HepG2 (cell line): ENCODE data around the gene CTXN3. TPM values are rescaled to one million over a fixed set of nuclear protein-coding genes. Genes with fewer than 3 reads are reported as not detected.

ENCODE experiments used
- ATAC-seq: fragments of 200-7000 bp; cut with Tn5 transposase; 3 replicates; pipeline ENCODE4 v1.9.1; 2020; ENCODE audit warnings: mild to moderate bottlenecking, moderate library complexity
- BruUV-seq: library from RNA; stranded (reverse); fragments of 400-500 nt; replicated peaks from 2 replicates; lab custom pipeline; 2021; lab: Mats Ljungman, UMichigan
- CTCF ChIA-PET: fragments of 300-600 bp; formaldehyde crosslinking; extraction: SDS; loops from one replicate; lab custom pipeline; 2021; ENCODE audit warnings: low total read pairs, inconsistent platforms, low intra/inter-chr PET ratio; lab: Yijun Ruan, JAX
- POLR2A ChIA-PET: fragments of 350-600 bp; sonication (Branson Sonifier 250); formaldehyde crosslinking; loops from one replicate; lab custom pipeline; 2020; ENCODE audit warnings: antibody characterized with exemption, inconsistent platforms; lab: Yijun Ruan, JAX
- DNase-seq: peaks from one replicate; pipeline ENCODE4 v3.0.0-alpha.2; 2015; ENCODE audit warnings: low spot score
- FAIRE-seq: peaks from 3 replicates; lab custom pipeline; 2011; peaks lifted over from hg19 to GRCh38; lab: Jason Lieb, UNC
- H2AFZ ChIP-seq: one replicate; pipeline ENCODE4 v1.6.1; 2011; ENCODE audit warnings: low read length, inconsistent platforms
- H3K27ac ChIP-seq: fragments of 300-600 bp; 3 replicates; pipeline ENCODE4 v1.8.0; 2011; ENCODE audit warnings: mixed run types, mild to moderate bottlenecking, mixed read lengths, low read length, inconsistent platforms; ENCODE audit not compliant: insufficient read depth; ENCODE audit errors: extremely low read length
- H3K27me3 ChIP-seq, 2 experiments: fragments of 200-600 bp in 1 of 2; 2 replicates in 1 of 2; 3 replicates in 1 of 2; pipeline versions ENCODE4 v1.6.0 to v1.8.0; 2011; ENCODE audit warnings: low read length in 2 of 2, mild to moderate bottlenecking in 2 of 2, moderate library complexity in 2 of 2, inconsistent platforms in 1 of 2; ENCODE audit not compliant: insufficient read depth in 2 of 2, control insufficient read depth in 1 of 2
- H3K36me3 ChIP-seq, 2 experiments: fragments of 200-600 bp in 1 of 2; replicated peaks in 1 of 2; 2 replicates in 1 of 2; 3 replicates in 1 of 2; pipeline versions ENCODE4 v1.5.1 to v1.8.0; 2011; ENCODE audit warnings: low read length in 2 of 2, inconsistent platforms in 1 of 2; ENCODE audit not compliant: insufficient read depth in 2 of 2, control insufficient read depth in 1 of 2
- H3K4me1 ChIP-seq: 2 replicates; pipeline ENCODE4 v1.5.1; 2012; ENCODE audit warnings: low read length, inconsistent platforms; ENCODE audit not compliant: insufficient read depth
- H3K4me2 ChIP-seq: 2 replicates; pipeline ENCODE4 v1.6.0; 2011; ENCODE audit warnings: low read depth, low read length, inconsistent platforms
- H3K4me3 ChIP-seq, 3 experiments: fragments of 200-600 bp in 1 of 3; sonication (generic), shearing (Covaris generic) in 1 of 3; replicated peaks in 1 of 3; 2 replicates each; pipeline ENCODE4 v1.5.1; 2011 to 2016; ENCODE audit warnings: low read length in 3 of 3, inconsistent platforms in 2 of 3, low read depth in 2 of 3, mild to moderate bottlenecking in 2 of 3, control low read depth in 1 of 3, mixed read lengths in 1 of 3; ENCODE audit not compliant: insufficient read depth in 1 of 3
- H3K79me2 ChIP-seq: one replicate; pipeline ENCODE4 v1.6.1; 2011; ENCODE audit warnings: low read length, inconsistent platforms; ENCODE audit not compliant: insufficient read depth
- H3K9ac ChIP-seq: 2 replicates; pipeline ENCODE4 v1.6.0; 2011; ENCODE audit warnings: mild to moderate bottlenecking, low read depth, low read length, inconsistent platforms; ENCODE audit not compliant: insufficient read depth
- H3K9me3 ChIP-seq: 2 replicates; pipeline ENCODE4 v1.5.1; 2012; ENCODE audit warnings: mild to moderate bottlenecking, low read length
- H4K20me1 ChIP-seq: 2 replicates; pipeline ENCODE4 v1.6.0; 2011; ENCODE audit warnings: inconsistent platforms, mild to moderate bottlenecking, low read length, moderate library complexity; ENCODE audit not compliant: insufficient read depth
- CCAR2 ChIP-seq: fragments of 200-400 bp; formaldehyde crosslinking; optimal IDR thresholded peaks from 2 replicates; pipeline ENCODE3; 2018; ENCODE audit warnings: low read depth, mild to moderate bottlenecking, low read length, moderate library complexity
- HOXA5 ChIP-seq: sonication (generic); formaldehyde crosslinking; IDR thresholded peaks from 2 replicates; pipeline ENCODE4 v1.4.0; 2020; ENCODE audit warnings: missing genetic modification reagents
- KDM5B ChIP-seq: sonication (generic); formaldehyde crosslinking; IDR thresholded peaks from 2 replicates; pipeline ENCODE4 v1.4.0; 2020; ENCODE audit warnings: missing genetic modification reagents, mild to moderate bottlenecking, borderline replicate concordance
- NCOA2 ChIP-seq: sonication (generic); formaldehyde crosslinking; IDR thresholded peaks from 2 replicates; pipeline ENCODE4 v1.8.0; 2022; ENCODE audit warnings: inconsistent platforms
- RARA ChIP-seq: IDR thresholded peaks from 2 replicates; pipeline ENCODE4 v1.6.1; 2016; ENCODE audit warnings: missing genetic modification reagents, missing compliant biosample characterization
- RFXANK ChIP-seq: IDR thresholded peaks from 2 replicates; pipeline ENCODE4 v1.6.1; 2016
- SKI ChIP-seq: fragments of 450-650 bp; IDR thresholded peaks from one replicate; pipeline ENCODE4 v1.6.1; 2018; ENCODE audit warnings: mild to moderate bottlenecking; ENCODE audit not compliant: partially characterized antibody
- SSRP1 ChIP-seq: IDR thresholded peaks from 2 replicates; pipeline ENCODE4 v1.6.1; 2016; ENCODE audit warnings: control low read depth
- ZNF564 ChIP-seq: sonication (generic); formaldehyde crosslinking; IDR thresholded peaks from 2 replicates; pipeline ENCODE4 v1.8.1; 2023; ENCODE audit warnings: mild to moderate bottlenecking, missing genetic modification reagents
- ZNF672 ChIP-seq: sonication (generic); formaldehyde crosslinking; IDR thresholded peaks from 2 replicates; pipeline ENCODE4 v1.8.1; 2022; ENCODE audit warnings: missing genetic modification reagents
- WGBS: methylation state at CpG from one replicate; pipeline ENCODE4 v1.1.6; 2017; ENCODE audit warnings: low lambda C conversion rate; 5-methylcytosine and 5-hydroxymethylcytosine counted together
- in situ Hi-C: cut with HindIII; loops from 2 replicates; pipeline ENCODE4 v1.10.0; 2017; ENCODE audit warnings: low pct_unique_long_range_greater_than_20kb; ENCODE audit not compliant: extremely low pct_ligation_motif_present
- intact Hi-C: fragments of 100-400 bp; cut with micrococcal nuclease; formaldehyde crosslinking; loops from one replicate; pipeline ENCODE4 v1.10.0; 2022; ENCODE audit not compliant: unreplicated experiment
- polyA plus RNA-seq, 8 experiments: library from polyadenylated mRNA; depleted of rRNA in 3 of 8; stranded (reverse) in 7 of 8; unstranded in 1 of 8; fragments of >200 nt; fragmentation: Illumina TruSeq in 4 of 8; extraction: Trizol in 4 of 8; gene quantifications; 2 replicates each; pipeline versions ENCODE4 v1.2.1 to v1.2.3, GENCODE V29; 2011 to 2016; ENCODE audit warnings: low read depth in 4 of 8, missing spikeins in 1 of 8, mixed read lengths in 1 of 8; ENCODE audit not compliant: insufficient read depth in 1 of 8
- total RNA-seq, 5 experiments: library from RNA; depleted of rRNA; stranded (reverse); fragments of >200 nt; fragmentation: Illumina TruSeq; extraction: Trizol; gene quantifications; 2 replicates each; pipeline ENCODE4 v1.2.3, GENCODE V29; 2016; ENCODE audit warnings: low read depth in 1 of 5
- TF ChIP-seq, protein P1 (sequence below): sonication (generic); formaldehyde crosslinking; IDR thresholded peaks from 2 replicates; pipeline ENCODE4 v1.4.0; 2020; ENCODE audit warnings: missing genetic modification reagents
- TF ChIP-seq, protein P2 (sequence below): sonication (generic); formaldehyde crosslinking; IDR thresholded peaks from 2 replicates; pipeline ENCODE4 v1.4.0; 2020; ENCODE audit warnings: missing genetic modification reagents

CTXN3 gene
- total and polyA plus RNA-seq, 2 of the 13 experiments (the other 11 are each of a cell fraction or from before 2014, with no cell fraction given) = not detected

DNA sequence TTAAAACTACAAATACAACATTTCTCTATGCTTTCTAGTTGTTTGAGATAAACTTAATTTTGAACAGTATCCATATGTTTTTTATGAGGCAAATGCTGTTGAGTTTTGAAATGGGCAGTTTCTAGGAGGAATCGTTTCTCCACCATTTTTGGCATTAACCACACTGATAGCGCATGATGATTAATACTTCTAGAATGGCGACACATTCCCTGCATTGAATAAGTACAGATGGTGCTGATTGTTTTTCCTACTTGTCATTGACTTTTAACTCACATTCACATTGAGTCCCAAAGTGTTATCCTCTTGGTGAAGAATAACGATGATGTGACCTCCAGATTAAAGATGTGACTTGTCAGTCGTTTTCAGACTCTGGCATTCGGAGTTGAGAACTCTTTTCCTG is 47.8 kb downstream of the CTXN3 start:
- no peaks in the 10 kb centered on the region for H3K79me2 ChIP-seq
- H3K9me3 ChIP-seq = no peaks in the 10 kb centered on the region
- no peaks in the 10 kb centered on the region for H3K36me3 ChIP-seq
- ATAC-seq = no peak
- no peak for FAIRE-seq
- H2AFZ ChIP-seq = no peak overlapping the region
- no peaks in the 10 kb centered on the region for H4K20me1 ChIP-seq
- no TSS peak for BruUV-seq
- peaks cover 6% of the 10 kb centered on the region; the same call in 1 of the 2 replicates for H3K4me1 ChIP-seq
- no peak for DNase-seq
- WGBS = 52% methylated on average over 6 of the region's 6 CpGs
- TF ChIP-seq, protein P1, sequence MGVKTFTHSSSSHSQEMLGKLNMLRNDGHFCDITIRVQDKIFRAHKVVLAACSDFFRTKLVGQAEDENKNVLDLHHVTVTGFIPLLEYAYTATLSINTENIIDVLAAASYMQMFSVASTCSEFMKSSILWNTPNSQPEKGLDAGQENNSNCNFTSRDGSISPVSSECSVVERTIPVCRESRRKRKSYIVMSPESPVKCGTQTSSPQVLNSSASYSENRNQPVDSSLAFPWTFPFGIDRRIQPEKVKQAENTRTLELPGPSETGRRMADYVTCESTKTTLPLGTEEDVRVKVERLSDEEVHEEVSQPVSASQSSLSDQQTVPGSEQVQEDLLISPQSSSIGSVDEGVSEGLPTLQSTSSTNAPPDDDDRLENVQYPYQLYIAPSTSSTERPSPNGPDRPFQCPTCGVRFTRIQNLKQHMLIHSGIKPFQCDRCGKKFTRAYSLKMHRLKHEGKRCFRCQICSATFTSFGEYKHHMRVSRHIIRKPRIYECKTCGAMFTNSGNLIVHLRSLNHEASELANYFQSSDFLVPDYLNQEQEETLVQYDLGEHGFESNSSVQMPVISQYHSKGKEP = no peak
- TF ChIP-seq KDM5B (CRISPR knock-in tag) (no peak), NCOA2 (CRISPR knock-in tag) (no peak), HOXA5 (CRISPR knock-in tag) (no peak), RARA (CRISPR knock-in tag) (no peak), ZNF672 (CRISPR knock-in tag) (no peak), RFXANK (CRISPR knock-in tag) (no peak), CCAR2 (no peak), SKI (no peak), SSRP1 (CRISPR knock-in tag) (no peak), ZNF564 (CRISPR knock-in tag) (no peak)
- TF ChIP-seq, protein P2, sequence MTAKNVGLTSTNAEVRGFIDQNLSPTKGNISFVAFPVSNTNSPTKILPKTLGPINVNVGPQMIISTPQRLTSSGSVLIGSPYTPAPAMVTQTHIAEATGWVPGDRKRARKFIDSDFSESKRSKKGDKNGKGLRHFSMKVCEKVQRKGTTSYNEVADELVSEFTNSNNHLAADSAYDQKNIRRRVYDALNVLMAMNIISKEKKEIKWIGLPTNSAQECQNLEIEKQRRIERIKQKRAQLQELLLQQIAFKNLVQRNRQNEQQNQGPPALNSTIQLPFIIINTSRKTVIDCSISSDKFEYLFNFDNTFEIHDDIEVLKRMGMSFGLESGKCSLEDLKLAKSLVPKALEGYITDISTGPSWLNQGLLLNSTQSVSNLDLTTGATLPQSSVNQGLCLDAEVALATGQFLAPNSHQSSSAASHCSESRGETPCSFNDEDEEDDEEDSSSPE (CRISPR knock-in tag) = no peak
- no peak overlapping the region for H3K9ac ChIP-seq
- no peak overlapping the region for H3K4me2 ChIP-seq
- intact Hi-C loops = no loop called here
- CTCF ChIA-PET = no interaction called here
- no peaks in the 10 kb centered on the region for H3K27me3 ChIP-seq
- H3K4me3 ChIP-seq = no peak overlapping the region
- POLR2A ChIA-PET = no interaction called here
- H3K27ac ChIP-seq = no peak overlapping the region
- in situ Hi-C loops = no loop called here
